HG03139 (cell line): Measurements from ENCODE around the gene CALHM4.

Experiments
- ATAC-seq: cut with Tn5 transposase; IDR thresholded peaks from one replicate; pipeline ENCODE4 v1.9.1; 2021; ENCODE audit not compliant: unreplicated experiment

Gene CALHM4, protein sequence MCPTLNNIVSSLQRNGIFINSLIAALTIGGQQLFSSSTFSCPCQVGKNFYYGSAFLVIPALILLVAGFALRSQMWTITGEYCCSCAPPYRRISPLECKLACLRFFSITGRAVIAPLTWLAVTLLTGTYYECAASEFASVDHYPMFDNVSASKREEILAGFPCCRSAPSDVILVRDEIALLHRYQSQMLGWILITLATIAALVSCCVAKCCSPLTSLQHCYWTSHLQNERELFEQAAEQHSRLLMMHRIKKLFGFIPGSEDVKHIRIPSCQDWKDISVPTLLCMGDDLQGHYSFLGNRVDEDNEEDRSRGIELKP

GRCh38 chr6:116553451-116553850 is at the start of gene CALHM4:
TSS of gene CALHM4 (plus strand) at chr6:116553751. CDS start at chr6:116553794, 43 bp downstream.
- ATAC-seq, result no peak

DNA sequence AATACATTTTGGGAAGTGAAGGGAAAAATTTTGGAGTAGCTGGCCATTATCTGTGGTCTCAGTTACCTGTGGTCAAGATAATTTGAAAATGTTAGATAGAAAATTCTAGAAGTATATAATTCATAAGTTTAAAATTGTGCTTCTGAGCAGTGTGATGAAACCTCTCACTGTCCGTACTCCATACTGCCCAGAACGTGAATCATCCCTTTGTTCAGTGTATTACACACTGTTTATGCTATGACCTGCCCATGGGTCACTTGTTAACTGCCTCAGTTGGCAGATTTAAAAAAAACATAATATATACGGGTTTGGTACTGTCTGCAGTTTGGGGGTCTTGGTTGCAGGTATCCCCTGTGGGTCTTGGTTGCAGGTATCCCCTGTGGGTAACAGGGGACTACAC is 46.2 kb upstream of the CALHM4 start:
- ATAC-seq, result no peak

- ATAC-seq, result no peak
Measured at GRCh38 chr6:116508527-116508926, 45.0 kb upstream of the CALHM4 start.

- ATAC-seq, result no peak
Measured at GRCh38 chr6:116511424-116512110, 42.0 kb upstream of the CALHM4 start, which contains the start of gene CALHM5. TSS of gene CALHM5 (plus strand) at chr6:116511639. CDS start at chr6:116511697, 58 bp downstream.

DNA sequence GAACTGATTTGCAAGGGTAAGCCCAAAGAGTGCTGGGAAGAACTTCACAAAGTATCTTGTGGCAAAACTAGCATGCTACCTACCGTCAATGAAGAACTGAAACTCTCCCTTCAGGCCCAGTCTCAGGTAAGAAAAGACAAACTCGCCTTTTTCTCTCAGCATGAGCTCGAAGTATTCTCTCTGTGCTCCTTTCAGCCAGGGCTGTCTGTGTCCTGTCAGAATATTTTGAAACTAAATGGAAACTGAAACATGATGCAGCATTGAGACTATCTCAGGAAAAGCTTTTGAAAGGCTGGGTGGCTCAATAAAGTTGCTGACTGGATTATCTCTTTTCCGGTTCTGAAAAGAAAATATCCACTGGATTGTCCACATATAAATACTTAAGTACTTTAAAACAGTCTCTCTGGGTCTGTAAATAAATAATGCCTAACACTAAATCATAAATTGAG is 41.4 kb upstream of the CALHM4 start:
- ATAC-seq, result peak; percentile 87

DNA sequence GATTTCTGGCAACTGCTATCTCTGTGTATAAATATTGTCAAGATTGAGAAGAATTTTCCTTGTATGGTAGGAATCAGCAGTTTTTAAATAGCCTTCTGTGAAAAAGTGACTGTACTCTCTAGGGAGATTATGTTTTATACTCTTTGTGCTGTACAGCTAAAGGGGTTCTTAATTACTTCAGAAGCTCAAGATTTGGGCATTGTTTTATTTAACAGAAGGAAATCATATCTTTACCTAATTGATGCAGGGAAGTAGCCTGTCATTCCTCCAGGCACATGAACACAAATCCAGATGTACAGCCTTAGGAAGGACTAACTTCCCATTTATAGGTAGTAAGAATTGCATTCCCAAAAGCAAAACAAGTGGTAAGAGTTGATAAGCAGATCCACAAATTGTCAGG is 40.8 kb upstream of the CALHM4 start:
- ATAC-seq, result no peak

GRCh38 chr6:116513224-116513875 is 40.2 kb upstream of the CALHM4 start:
- no peak for ATAC-seq

- no peak for ATAC-seq
Measured at GRCh38 chr6:116514111-116514510, 39.4 kb upstream of the CALHM4 start.

GRCh38 chr6:116515141-116515540 is 38.4 kb upstream of the CALHM4 start:
- ATAC-seq, result no peak

GRCh38 chr6:116518621-116519368 is 34.8 kb upstream of the CALHM4 start:
- ATAC-seq, result no peak

GRCh38 chr6:116522896-116523295 is 30.7 kb upstream of the CALHM4 start:
- ATAC-seq, result no peak

DNA sequence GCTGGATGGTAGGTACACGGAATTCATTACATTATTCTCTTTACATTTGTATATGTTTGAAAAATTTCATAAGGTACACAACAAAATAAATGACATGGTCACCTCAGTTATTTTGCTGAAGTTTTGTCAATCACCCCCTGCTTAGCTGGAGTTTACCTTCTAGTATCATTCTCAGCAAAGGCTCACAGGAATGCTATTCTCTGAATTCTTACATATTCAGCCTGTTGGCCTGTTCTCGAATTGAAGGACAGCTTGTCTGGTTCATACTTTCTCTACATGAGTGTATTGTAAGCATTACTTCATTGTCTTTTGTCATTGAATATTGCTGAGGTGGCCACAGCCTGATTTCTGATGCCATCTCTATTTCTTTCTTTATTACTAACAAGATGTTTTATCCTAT is 29.3 kb upstream of the CALHM4 start:
- ATAC-seq, result no peak

- no peak for ATAC-seq
Measured at GRCh38 chr6:116528133-116528532, 25.4 kb upstream of the CALHM4 start.

DNA sequence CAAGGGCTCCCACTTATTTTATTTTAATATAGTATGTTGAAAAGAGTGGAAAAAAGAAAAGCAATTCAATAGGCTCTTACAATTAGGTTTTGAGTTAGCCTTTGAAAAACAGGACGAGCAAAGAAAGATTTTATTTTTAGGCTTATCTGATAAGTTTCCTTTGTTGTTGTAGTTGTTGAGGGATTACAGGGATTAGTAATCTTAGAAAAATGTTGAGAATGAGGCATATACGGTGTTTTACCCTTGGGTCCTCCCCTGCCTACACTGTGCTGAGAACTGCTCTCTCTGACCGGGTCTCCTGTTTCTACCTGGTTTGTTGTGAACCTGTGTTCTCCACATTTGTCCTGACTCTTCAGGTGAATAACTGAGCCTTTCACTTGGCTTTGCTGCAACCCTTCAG is 24.8 kb upstream of the CALHM4 start:
- no peak for ATAC-seq

DNA sequence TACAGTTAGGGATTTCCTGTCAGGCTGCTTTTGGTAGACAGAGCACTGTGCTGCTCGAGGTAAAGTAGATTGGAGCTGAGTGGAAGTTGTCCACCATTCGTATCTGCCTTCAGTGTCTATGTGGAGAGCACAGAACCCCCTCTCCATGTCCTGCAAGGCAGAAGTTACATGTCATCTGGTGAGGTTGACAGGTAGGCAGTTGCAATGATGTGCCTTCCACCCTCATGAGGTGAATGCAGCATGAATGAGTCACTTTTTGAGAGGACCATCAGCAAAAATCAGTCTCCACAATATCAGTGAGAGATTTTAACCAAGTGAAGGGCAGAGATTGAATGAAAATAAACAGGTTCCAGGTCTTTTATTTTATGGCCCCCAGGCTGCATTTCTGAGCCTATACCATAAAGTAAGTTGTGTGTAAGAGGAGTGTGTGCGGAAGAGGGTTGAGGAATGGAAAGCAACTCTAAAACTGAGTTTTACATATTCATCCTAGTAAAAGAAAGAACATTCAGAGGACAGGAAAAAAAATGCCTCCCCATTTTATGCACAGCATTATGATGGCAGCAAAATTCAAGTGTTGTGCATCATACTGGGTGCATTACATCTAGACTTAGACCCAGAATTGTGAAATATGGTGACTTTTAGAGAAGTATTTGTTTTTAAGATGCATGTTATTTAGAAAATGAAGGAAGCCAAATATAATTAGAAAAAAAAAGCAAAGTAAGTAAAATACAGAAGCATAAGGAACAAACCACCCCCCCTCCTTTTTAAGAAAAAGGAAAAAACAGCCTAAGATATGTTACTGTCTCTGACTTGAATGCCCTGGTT is 23.9 kb upstream of the CALHM4 start:
- no peak for ATAC-seq

GRCh38 chr6:116530436-116530835 is 23.1 kb upstream of the CALHM4 start:
- ATAC-seq, result no peak

GRCh38 chr6:116531675-116532570 is 21.6 kb upstream of the CALHM4 start:
- ATAC-seq, result peak; percentile 73

DNA sequence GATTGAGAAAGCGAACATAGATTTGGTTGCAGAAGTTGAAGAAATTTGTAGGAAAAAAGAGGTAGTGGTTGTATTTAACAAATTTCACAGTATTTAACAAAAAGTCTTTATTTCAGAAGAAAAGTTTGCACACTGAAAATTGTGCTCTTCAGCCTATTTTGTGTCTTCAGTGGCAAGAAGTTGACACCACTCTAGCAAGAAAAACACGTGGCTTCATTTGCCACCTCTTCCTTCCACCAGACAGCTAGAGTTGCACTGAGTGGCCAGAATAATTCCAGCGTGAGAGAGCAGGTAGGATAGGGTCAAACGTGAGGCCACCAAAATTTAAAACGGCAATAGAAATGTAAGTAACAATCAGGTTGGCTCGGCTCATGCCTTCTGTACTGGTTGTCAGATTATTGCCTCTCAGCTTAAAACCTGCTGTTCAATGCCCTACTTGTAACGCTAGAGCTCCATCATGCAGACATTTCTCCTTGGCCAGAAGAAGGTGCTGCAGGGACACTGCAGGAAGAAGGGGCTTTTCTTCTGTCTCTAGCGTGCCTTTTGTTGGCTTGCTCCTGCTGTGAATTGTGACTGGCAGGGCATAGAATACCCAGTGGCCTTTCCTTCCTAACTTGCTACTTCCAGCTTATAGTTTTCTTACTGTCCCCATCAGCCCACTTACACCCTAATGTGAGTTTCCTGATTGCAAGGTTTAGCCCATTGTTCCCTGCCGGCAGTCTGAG is 20.2 kb upstream of the CALHM4 start:
- ATAC-seq, result no peak

DNA sequence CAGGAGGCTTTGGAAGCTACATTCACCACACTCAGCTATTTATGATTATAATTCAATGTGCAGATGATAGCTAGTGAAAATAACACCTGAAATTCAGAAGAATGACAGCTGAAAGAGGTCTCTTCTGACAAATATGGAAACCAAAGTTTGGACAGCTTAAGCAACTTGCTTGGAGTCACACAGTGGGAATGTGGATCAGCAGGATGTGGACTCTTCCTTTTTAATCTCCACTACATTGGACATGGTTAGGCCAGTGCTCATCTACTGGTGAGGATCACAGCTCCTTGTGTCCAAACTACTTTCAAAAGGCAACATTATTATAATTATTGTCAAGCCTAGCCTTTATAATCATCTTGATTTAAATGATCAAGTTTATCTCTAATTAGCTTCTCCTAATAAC is 18.4 kb upstream of the CALHM4 start:
- ATAC-seq, result no peak
